CD4-positive, alpha-beta T cell (primary cell): ENCODE data around the gene SERPINB7. TPM values are rescaled to one million over a fixed set of nuclear protein-coding genes. Genes with fewer than 3 reads are reported as not detected.

Source experiments
- ATAC-seq: fragments of 200-7000 bp; cut with Tn5 transposase; one replicate; pipeline ENCODE4 v1.10.0; 2022; ENCODE audit warnings: mild to moderate bottlenecking; ENCODE audit not compliant: poor library complexity
- CTCF ChIA-PET: fragments of 350-600 bp; sonication (Branson Sonifier 250); formaldehyde crosslinking; loops from one replicate; lab custom pipeline; 2021; ENCODE audit warnings: antibody characterized with exemption, inconsistent platforms; lab: Charles Lee
- POLR2A ChIA-PET: fragments of 350-600 bp; sonication (Branson Sonifier 250); formaldehyde crosslinking; loops from one replicate; lab custom pipeline; 2021; ENCODE audit warnings: antibody characterized with exemption, inconsistent platforms; lab: Charles Lee
- DNase-seq, 14 experiments: peaks; one replicate each; pipeline ENCODE4 v3.0.0-alpha.2; 2013 to 2020; ENCODE audit warnings: mixed read lengths in 2 of 14
- H3K27ac ChIP-seq, 2 donors: one replicate each; pipeline versions ENCODE4 v1.5.1 to v1.7.0; 2013; ENCODE audit warnings: low read length in 2 of 2, low read depth in 1 of 2, mild to moderate bottlenecking in 1 of 2
- H3K27me3 ChIP-seq, 2 experiments: 1 replicate in 1 of 2; 2 replicates in 1 of 2; pipeline versions ENCODE4 v1.6.1 to v1.7.0; 2013; ENCODE audit warnings: low read length in 2 of 2, control low read depth in 1 of 2, mild to moderate bottlenecking in 1 of 2, moderate library complexity in 1 of 2; ENCODE audit not compliant: insufficient read depth in 2 of 2, control insufficient read depth in 1 of 2
- H3K36me3 ChIP-seq: one replicate; pipeline ENCODE4 v1.6.1; 2013; ENCODE audit warnings: low read length, control low read depth; ENCODE audit not compliant: insufficient read depth
- H3K4me1 ChIP-seq: one replicate; pipeline ENCODE4 v1.6.1; 2013; ENCODE audit warnings: low read length, control low read depth; ENCODE audit not compliant: insufficient read depth
- H3K4me3 ChIP-seq: one replicate; pipeline ENCODE4 v1.5.1; 2013; ENCODE audit warnings: mild to moderate bottlenecking, low read length, moderate library complexity
- H3K9me3 ChIP-seq, 2 experiments: 1 replicate in 1 of 2; 2 replicates in 1 of 2; pipeline versions ENCODE4 v1.6.1 to v1.7.0; 2013; ENCODE audit warnings: low read length in 2 of 2, mild to moderate bottlenecking in 2 of 2, control low read depth in 1 of 2, moderate library complexity in 1 of 2; ENCODE audit not compliant: control insufficient read depth in 1 of 2, insufficient read depth in 1 of 2
- H3K27ac Mint-ChIP-seq: one replicate; pipeline ENCODE4 v1.8.0; 2020; ENCODE audit warnings: mixed read lengths
- H3K27me3 Mint-ChIP-seq: one replicate; pipeline ENCODE4 v1.8.0; 2021; ENCODE audit warnings: mixed read lengths
- H3K36me3 Mint-ChIP-seq: one replicate; pipeline ENCODE4 v1.8.0; 2021; ENCODE audit warnings: low read depth, mixed read lengths
- H3K4me1 Mint-ChIP-seq: one replicate; pipeline ENCODE4 v1.8.0; 2021; ENCODE audit warnings: low read depth, mixed read lengths
- H3K4me3 Mint-ChIP-seq: one replicate; pipeline ENCODE4 v1.8.0; 2020; ENCODE audit warnings: mild to moderate bottlenecking, mixed read lengths
- H3K9me3 Mint-ChIP-seq: one replicate; pipeline ENCODE4 v1.8.0; 2020; ENCODE audit warnings: mixed read lengths
- intact Hi-C, 2 experiments: fragments of 100-400 bp; cut with DNase I in 1 of 2; cut with micrococcal nuclease in 1 of 2; formaldehyde crosslinking; loops; one replicate each; pipeline versions ENCODE4 v1.15.1 to v1.9.0; 2023 to 2025; cut with DNase I, micrococcal nuclease
- total RNA-seq, 174 experiments: library from RNA in 2 of 174; stranded (reverse) in 2 of 174; gene quantifications; one replicate each; pipeline ENCODE4 v1.2.3 and lab custom pipeline; 2021 to 2026
- TF ChIP-seq, protein P1 (sequence below): fragments of 200-600 bp; IDR thresholded peaks from one replicate; pipeline ENCODE4 v1.8.0; 2022; ENCODE audit warnings: antibody characterized with exemption, mild to moderate bottlenecking

The SERPINB7 gene
- total RNA-seq, 2 experiments from 2014 or later, result not detected

DNA sequence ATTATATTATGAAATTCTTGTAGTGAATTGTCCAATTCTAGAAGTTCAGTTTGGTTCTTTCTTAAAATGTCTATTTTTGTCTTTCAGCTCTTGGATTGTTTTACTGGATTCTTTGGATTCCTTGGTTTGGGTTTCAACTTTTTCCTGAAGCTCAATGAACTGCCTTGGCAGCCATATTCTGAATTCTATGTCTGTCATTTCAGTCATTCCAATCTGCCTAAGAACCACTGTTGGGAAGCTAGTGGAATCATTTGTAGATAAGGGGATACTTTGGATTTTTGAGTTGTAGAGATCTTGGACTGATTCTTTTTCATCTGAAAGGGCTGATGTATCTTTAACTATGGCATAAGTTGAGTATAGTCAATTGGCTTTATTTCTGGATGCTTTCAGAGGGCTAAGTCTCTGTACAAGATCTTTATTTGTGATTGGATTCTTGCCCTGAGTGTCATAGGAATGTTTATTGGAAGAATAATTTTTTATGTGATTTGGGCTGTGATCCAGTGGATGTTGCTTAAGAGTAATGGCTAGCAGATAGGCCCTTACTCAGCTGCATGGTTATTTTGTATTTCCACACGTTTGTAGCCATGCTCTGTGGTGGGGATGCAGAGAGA lies 42.3 kb downstream of the SERPINB7 start:
- ATAC-seq, result no peak
- intact Hi-C loops, result no loop called here
- TF ChIP-seq, protein P1, sequence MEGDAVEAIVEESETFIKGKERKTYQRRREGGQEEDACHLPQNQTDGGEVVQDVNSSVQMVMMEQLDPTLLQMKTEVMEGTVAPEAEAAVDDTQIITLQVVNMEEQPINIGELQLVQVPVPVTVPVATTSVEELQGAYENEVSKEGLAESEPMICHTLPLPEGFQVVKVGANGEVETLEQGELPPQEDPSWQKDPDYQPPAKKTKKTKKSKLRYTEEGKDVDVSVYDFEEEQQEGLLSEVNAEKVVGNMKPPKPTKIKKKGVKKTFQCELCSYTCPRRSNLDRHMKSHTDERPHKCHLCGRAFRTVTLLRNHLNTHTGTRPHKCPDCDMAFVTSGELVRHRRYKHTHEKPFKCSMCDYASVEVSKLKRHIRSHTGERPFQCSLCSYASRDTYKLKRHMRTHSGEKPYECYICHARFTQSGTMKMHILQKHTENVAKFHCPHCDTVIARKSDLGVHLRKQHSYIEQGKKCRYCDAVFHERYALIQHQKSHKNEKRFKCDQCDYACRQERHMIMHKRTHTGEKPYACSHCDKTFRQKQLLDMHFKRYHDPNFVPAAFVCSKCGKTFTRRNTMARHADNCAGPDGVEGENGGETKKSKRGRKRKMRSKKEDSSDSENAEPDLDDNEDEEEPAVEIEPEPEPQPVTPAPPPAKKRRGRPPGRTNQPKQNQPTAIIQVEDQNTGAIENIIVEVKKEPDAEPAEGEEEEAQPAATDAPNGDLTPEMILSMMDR, result no peak
- H3K4me3 ChIP-seq, result no peak overlapping the region
- H3K36me3 ChIP-seq, result no peaks in the 10 kb centered on the region
- CTCF ChIA-PET, result no interaction called here
- no peaks in the 10 kb centered on the region for H3K4me1 ChIP-seq
- peaks cover 0 to 10% of the 10 kb centered on the region in 2 experiments for H3K9me3 ChIP-seq
- Mint-ChIP-seq H3K9me3 (peaks cover 8% of the 10 kb centered on the region), H3K36me3 (no peaks in the 10 kb centered on the region), H3K27me3 (peaks cover 26% of the 10 kb centered on the region), H3K4me1 (no peaks in the 10 kb centered on the region), H3K27ac (no peak overlapping the region), H3K4me3 (no peak overlapping the region)
- H3K27ac ChIP-seq, result no peak overlapping the region
- DNase-seq, result no peak
- POLR2A ChIA-PET, result no interaction called here
- peaks cover 0 to 3% of the 10 kb centered on the region in 2 experiments for H3K27me3 ChIP-seq

DNA sequence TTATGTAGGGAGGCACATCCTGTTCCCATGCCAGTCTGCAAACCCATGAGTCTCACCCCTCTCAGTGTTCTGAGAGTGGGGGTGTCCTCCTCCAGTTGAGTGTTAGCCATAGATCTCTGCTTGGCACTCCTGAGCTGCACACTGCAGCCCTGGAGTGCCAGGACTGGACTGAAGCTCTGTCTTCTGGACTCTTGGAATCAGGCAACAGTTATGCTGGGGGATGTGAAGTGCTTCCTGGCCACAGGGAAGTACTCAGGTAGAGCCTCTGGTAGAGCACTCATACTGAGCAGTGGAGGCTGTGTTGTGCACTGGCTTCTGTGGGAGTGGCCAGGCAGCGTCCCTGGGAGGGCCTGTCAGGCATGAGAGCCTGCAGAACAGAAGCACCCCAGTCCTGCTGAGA lies 43.0 kb downstream of the SERPINB7 start:
- no peak overlapping the region for H3K4me3 Mint-ChIP-seq
- ChIA-PET CTCF (no interaction called here), POLR2A (no interaction called here)
- no peak overlapping the region for H3K27ac ChIP-seq
- DNase-seq (no peak), ATAC-seq (no peak)
- peaks cover 30% of the 10 kb centered on the region for H3K27me3 Mint-ChIP-seq
- H3K27me3 ChIP-seq, result peaks cover 0 to 3% of the 10 kb centered on the region in 2 experiments
- no peaks in the 10 kb centered on the region for H3K36me3 ChIP-seq
- no peak overlapping the region for H3K27ac Mint-ChIP-seq
- H3K36me3 Mint-ChIP-seq, result no peaks in the 10 kb centered on the region
- TF ChIP-seq, protein P1, result no peak
- H3K9me3 ChIP-seq, result peaks cover 0 to 10% of the 10 kb centered on the region in 2 experiments
- H3K4me1 Mint-ChIP-seq, result no peaks in the 10 kb centered on the region
- no peaks in the 10 kb centered on the region for H3K4me1 ChIP-seq
- H3K9me3 Mint-ChIP-seq, result peaks cover 8% of the 10 kb centered on the region
- no peak overlapping the region for H3K4me3 ChIP-seq
- intact Hi-C loops, result no loop called here

DNA sequence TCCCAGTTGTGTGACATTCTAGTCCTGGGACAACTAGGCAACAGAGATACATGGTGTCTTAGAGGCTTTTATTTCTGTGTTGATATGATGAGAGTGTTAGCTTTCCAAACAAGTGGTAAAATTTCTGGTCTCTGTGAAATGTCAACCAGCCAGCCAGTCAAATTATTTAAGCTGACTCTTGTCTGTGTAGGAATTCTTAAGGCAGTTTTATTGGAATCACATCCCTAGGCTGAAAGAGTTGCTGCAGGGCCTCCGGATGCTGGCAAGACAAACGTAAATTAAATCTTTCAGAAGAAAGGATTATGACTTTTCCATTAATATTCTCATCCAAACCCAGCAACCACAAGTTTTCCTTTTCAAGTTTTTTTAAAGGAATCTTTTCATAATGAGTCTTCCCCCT lies 44.6 kb downstream of the SERPINB7 start:
- intact Hi-C loops, result loop anchor here in 1 of 2 experiments (10.0 kb wide), 1 partner anchor 155 kb away; the partner anchor contains the start of gene SERPINB8
- Mint-ChIP-seq H3K27me3 (peaks cover 30% of the 10 kb centered on the region), H3K9me3 (peaks cover 8% of the 10 kb centered on the region), H3K36me3 (no peaks in the 10 kb centered on the region), H3K4me3 (no peak overlapping the region), H3K27ac (no peak overlapping the region), H3K4me1 (no peaks in the 10 kb centered on the region)
- no peak for DNase-seq
- Histone ChIP-seq H3K36me3 (no peaks in the 10 kb centered on the region), H3K4me3 (no peak overlapping the region), H3K4me1 (no peaks in the 10 kb centered on the region), H3K9me3 (peaks cover 0 to 10% of the 10 kb centered on the region in 2 experiments), H3K27ac (no peak overlapping the region), H3K27me3 (peaks cover 0 to 3% of the 10 kb centered on the region in 2 experiments)
- ChIA-PET POLR2A (no interaction called here), CTCF (no interaction called here)
- ATAC-seq, result no peak
- TF ChIP-seq, protein P1, result no peak
